ENCODE measurements around the gene CABLES2. TPM values are rescaled to one million over a fixed set of nuclear protein-coding genes. Genes with fewer than 3 reads are reported as not detected.

Gene CABLES2
- total RNA-seq, 4 donors from 2014 or later: 7.2 to 33.8 (median 11.1) TPM

DNA sequence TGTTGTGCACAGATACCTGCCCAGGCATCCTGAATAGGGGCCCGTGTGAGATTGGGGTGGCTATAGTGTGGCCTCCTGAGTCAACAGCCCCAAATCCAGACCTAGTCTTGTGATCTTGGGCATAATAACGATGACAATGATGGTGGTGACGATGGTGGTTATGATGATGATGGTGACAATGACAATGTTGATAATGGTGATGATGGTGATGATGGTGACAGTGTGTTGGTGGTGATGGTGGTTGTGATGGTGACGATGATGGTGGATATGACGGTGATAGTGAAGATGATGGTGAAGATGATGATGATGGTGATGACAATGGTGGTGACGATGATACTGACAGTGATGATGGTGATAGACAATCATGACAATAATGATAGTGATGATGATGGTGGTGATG is 25.2 kb downstream of the CABLES2 start:
- Histone ChIP-seq H3K27ac (peak overlapping the region in 2 of 4 donors; percentile 49 to 64), H3K4me1 (peaks cover 0 to 30% (median 9%) of the 10 kb centered on the region in 4 donors), H3K36me3 (no peaks in the 10 kb centered on the region), H3K9me3 (no peaks in the 10 kb centered on the region), H3K4me3 (no peak overlapping the region), H3K27me3 (no peaks in the 10 kb centered on the region)
- TF ChIP-seq POLR2A (IDR thresholded peaks at IDR 0.05): no peak
- TF ChIP-seq, protein P1, sequence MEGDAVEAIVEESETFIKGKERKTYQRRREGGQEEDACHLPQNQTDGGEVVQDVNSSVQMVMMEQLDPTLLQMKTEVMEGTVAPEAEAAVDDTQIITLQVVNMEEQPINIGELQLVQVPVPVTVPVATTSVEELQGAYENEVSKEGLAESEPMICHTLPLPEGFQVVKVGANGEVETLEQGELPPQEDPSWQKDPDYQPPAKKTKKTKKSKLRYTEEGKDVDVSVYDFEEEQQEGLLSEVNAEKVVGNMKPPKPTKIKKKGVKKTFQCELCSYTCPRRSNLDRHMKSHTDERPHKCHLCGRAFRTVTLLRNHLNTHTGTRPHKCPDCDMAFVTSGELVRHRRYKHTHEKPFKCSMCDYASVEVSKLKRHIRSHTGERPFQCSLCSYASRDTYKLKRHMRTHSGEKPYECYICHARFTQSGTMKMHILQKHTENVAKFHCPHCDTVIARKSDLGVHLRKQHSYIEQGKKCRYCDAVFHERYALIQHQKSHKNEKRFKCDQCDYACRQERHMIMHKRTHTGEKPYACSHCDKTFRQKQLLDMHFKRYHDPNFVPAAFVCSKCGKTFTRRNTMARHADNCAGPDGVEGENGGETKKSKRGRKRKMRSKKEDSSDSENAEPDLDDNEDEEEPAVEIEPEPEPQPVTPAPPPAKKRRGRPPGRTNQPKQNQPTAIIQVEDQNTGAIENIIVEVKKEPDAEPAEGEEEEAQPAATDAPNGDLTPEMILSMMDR (IDR thresholded peaks at IDR 0.05): no peak
- no peak for DNase-seq

DNA sequence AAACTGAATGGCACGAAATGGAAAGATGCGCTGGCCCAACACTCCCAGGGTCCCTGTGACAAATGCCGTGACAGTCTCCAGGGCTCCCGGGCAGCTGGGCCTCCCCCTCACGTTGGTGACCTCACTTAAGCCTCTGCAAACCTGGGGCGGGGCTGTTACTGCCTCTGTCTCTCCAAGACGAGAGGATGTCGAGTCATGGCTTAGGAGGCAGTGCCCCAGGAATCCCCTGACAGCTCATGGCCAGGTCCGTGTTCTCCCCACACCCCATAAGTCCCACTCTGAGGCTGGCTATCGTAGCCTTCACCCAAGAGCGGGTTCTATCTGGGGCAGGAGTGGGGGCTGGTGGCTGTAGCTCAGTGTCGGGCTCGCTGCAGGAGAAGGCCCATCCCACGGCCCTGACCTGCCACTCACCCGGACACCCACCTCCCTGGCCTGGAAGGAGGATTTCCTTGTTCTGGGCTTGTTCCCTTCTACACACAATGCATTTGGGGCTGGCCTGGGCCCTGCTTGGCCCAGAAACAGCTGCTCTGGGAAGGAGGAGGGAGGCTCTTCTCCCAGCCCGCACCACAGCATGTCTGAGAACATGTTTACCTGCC is 25.8 kb downstream of the CABLES2 start:
- H3K4me3 ChIP-seq: no peak overlapping the region
- peaks cover 0 to 33% (median 9%) of the 10 kb centered on the region in 4 donors for H3K4me1 ChIP-seq
- H3K9me3 ChIP-seq: no peaks in the 10 kb centered on the region
- TF ChIP-seq POLR2A (IDR thresholded peaks at IDR 0.05): no peak
- TF ChIP-seq, protein P1 (IDR thresholded peaks at IDR 0.05): no peak
- no peaks in the 10 kb centered on the region for H3K36me3 ChIP-seq
- no peak for DNase-seq
- H3K27ac ChIP-seq: peak overlapping the region in 2 of 4 donors; percentile 49 to 64
- H3K27me3 ChIP-seq: no peaks in the 10 kb centered on the region

DNA sequence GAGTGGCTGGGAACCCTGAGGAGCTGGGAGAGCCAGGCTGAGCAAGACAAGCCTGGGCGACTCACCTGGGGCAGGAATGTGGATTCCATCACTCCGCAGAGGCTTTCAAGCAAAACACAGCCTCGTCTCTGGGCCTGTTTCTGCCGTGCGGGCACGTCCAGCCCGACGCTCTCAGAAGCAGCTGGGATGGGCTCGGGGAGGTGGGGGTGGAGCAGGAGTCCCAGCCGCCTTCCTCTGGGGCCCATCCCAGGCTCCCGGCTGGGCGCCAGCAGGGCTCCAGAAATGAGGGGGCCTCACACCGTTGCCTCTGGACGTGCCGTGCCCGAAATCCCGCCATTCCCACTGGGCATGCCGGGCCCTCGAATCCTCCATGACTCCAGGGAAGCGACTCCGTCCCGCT is 28.9 kb downstream of the CABLES2 start:
- H3K27me3 ChIP-seq: no peaks in the 10 kb centered on the region
- peaks cover 0 to 38% (median 2%) of the 10 kb centered on the region in 4 donors for H3K4me1 ChIP-seq
- H3K27ac ChIP-seq: peak overlapping the region in 1 of 4 donors; percentile 18
- H3K36me3 ChIP-seq: no peaks in the 10 kb centered on the region
- H3K4me3 ChIP-seq: no peak overlapping the region
- TF ChIP-seq, protein P1 (IDR thresholded peaks at IDR 0.05): no peak
- TF ChIP-seq POLR2A (IDR thresholded peaks at IDR 0.05): no peak
- no peak for DNase-seq
- H3K9me3 ChIP-seq: no peaks in the 10 kb centered on the region

DNA sequence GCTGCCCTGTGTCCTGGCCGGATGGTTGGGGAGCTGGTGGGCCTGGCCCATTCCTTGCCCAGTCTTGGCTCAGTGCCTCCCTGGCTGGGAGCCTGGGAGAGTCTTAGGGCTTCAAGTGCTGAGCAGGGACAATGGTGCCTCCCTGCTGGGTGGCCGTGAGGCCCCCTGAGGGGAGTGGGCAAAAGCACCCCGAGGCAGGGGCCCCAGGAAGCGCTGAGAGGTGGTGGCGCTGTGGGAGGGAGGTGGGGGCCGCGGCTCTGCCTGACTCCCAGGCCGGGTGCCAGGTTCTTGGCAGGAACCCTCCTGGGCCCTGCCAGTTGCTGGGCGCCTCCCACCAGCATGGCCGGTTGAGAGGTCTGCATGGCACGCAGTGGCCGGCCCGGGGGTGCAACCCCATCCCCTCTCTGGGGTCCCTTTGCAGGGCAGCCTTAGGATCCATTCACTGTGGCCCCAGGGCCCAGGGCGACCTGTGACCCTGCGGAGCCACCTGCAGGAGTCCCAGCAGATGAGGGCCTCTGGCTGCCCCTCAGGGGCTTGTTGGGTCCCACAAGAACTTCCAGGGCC is 29.4 kb downstream of the CABLES2 start:
- Histone ChIP-seq H3K4me1 (peaks cover 0 to 38% (median 2%) of the 10 kb centered on the region in 4 donors), H3K27ac (peak overlapping the region in 1 of 4 donors; percentile 18), H3K27me3 (no peaks in the 10 kb centered on the region), H3K9me3 (no peaks in the 10 kb centered on the region), H3K4me3 (no peak overlapping the region), H3K36me3 (no peaks in the 10 kb centered on the region)
- no peak for TF ChIP-seq POLR2A (IDR thresholded peaks at IDR 0.05)
- TF ChIP-seq, protein P1 (IDR thresholded peaks at IDR 0.05): no peak
- DNase-seq: no peak

DNA sequence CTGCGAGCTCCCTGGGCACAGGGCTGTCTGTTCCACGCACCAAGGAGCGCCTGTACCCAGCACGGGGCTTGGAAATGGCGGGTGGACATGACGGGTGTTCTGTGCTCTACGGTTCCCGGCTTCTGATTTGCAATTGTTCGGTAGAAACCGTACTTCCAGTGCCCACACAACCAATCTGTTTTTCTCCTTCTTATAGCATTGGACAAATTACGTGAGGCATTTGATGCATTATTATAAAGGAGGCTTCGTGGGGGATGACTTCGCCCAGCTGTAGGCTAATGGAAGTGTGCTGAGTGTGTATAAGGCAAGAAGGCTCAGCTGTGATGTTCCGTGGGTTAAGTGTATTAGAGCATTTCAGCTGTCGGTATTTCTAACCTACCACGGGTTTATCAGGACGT is 30.0 kb downstream of the CABLES2 start:
- no peak for TF ChIP-seq POLR2A (IDR thresholded peaks at IDR 0.05)
- TF ChIP-seq, protein P1 (IDR thresholded peaks at IDR 0.05): no peak
- Histone ChIP-seq H3K27me3 (no peaks in the 10 kb centered on the region), H3K4me3 (no peak overlapping the region), H3K4me1 (peaks cover 0 to 38% (median 0%) of the 10 kb centered on the region in 4 donors), H3K27ac (peak overlapping the region in 1 of 4 donors; percentile 78), H3K9me3 (no peaks in the 10 kb centered on the region), H3K36me3 (no peaks in the 10 kb centered on the region)
- DNase-seq: no peak
